Smooth muscle cell (in vitro differentiated cells): ENCODE results near the gene NTM. TPM values are rescaled to one million over a fixed set of nuclear protein-coding genes. Genes with fewer than 3 reads are reported as not detected.

Source experiments
- DNase-seq: peaks from one replicate; lab custom pipeline; 2025; ENCODE audit not compliant: unreplicated experiment; lab: John Stamatoyannopoulos, UW
- H2AFZ ChIP-seq: fragments of 200-600 bp; sonication (generic); 2 replicates; pipeline ENCODE4 v1.6.0; 2016; ENCODE audit warnings: antibody characterized with exemption, low read depth, mild to moderate bottlenecking
- H3F3A ChIP-seq: fragments of 200-600 bp; sonication (generic); 2 replicates; pipeline ENCODE4 v1.6.0; 2017; ENCODE audit warnings: antibody characterized with exemption, low read depth
- H3K27ac ChIP-seq: fragments of 200-600 bp; sonication (generic); 2 replicates; pipeline ENCODE4 v1.5.1; 2016; ENCODE audit warnings: low read depth, mild to moderate bottlenecking
- H3K27me3 ChIP-seq: fragments of 200-600 bp; sonication (generic); 2 replicates; pipeline ENCODE4 v1.6.1; 2016; ENCODE audit warnings: low read depth, mild to moderate bottlenecking
- H3K36me3 ChIP-seq: fragments of 200-600 bp; sonication (generic); 2 replicates; pipeline ENCODE4 v1.5.1; 2016; ENCODE audit warnings: low read depth
- H3K4me1 ChIP-seq: fragments of 200-600 bp; sonication (generic); 2 replicates; pipeline ENCODE4 v1.5.1; 2016; ENCODE audit warnings: low read depth
- H3K4me2 ChIP-seq: fragments of 200-600 bp; sonication (generic); 2 replicates; pipeline ENCODE4 v1.6.0; 2016; ENCODE audit warnings: mild to moderate bottlenecking
- H3K4me3 ChIP-seq: fragments of 200-600 bp; sonication (generic); 2 replicates; pipeline ENCODE4 v1.5.1; 2016; ENCODE audit warnings: mild to moderate bottlenecking
- H3K79me2 ChIP-seq: fragments of 200-600 bp; sonication (generic); 2 replicates; pipeline ENCODE4 v1.6.0; 2016; ENCODE audit warnings: low read depth, mild to moderate bottlenecking
- H3K9ac ChIP-seq: fragments of 200-600 bp; sonication (generic); 2 replicates; pipeline ENCODE4 v1.6.0; 2016; ENCODE audit warnings: low read depth
- H3K9me3 ChIP-seq: fragments of 200-600 bp; sonication (generic); replicated peaks from 2 replicates; pipeline ENCODE4 v1.5.1; 2016; ENCODE audit warnings: low read depth
- H4K20me1 ChIP-seq: fragments of 200-600 bp; sonication (generic); 2 replicates; pipeline ENCODE4 v1.6.0; 2016; ENCODE audit warnings: low read depth
- CTCF ChIP-seq: fragments of 200-600 bp; sonication (generic); IDR thresholded peaks from 2 replicates; pipeline ENCODE4 v1.5.1; 2017; ENCODE audit warnings: borderline replicate concordance, mild to moderate bottlenecking, antibody characterized with exemption; ENCODE audit not compliant: insufficient read depth, poor library complexity, severe bottlenecking
- WGBS: methylation state at CpG from one replicate; pipeline ENCODE4 v1.1.7; 2016; ENCODE audit warnings: low lambda C conversion rate; 5-methylcytosine and 5-hydroxymethylcytosine counted together
- polyA plus RNA-seq: library from polyadenylated mRNA; unstranded; fragments of >200 nt; fragmentation: Nextera tagmentation; extraction: Ambion mirVana; gene quantifications from 2 replicates; pipeline ENCODE4 v1.2.1, GENCODE V29; 2016
- total RNA-seq: library from RNA; depleted of rRNA; stranded (reverse); fragments of >200 nt; gene quantifications from 2 replicates; pipeline ENCODE4 v1.2.3, GENCODE V29; 2014

The NTM gene
- total and polyA plus RNA-seq, 2 experiments from 2014 or later, result 68.9 to 123 TPM

- H3F3A ChIP-seq, result no peaks in the 10 kb centered on the region
- TF ChIP-seq CTCF, result no peak
- no peak for DNase-seq
- no peaks in the 10 kb centered on the region for H3K4me1 ChIP-seq
- no peak overlapping the region for H3K27ac ChIP-seq
- H4K20me1 ChIP-seq, result no peaks in the 10 kb centered on the region
- no peak overlapping the region for H3K4me3 ChIP-seq
- peaks cover 7% of the 10 kb centered on the region for H3K27me3 ChIP-seq
- H3K9me3 ChIP-seq, result no peaks in the 10 kb centered on the region
- no peak overlapping the region for H2AFZ ChIP-seq
- no peak overlapping the region for H3K4me2 ChIP-seq
- H3K79me2 ChIP-seq, result no peaks in the 10 kb centered on the region
- H3K9ac ChIP-seq, result no peak overlapping the region
- 87% methylated on average over 2 of the region's 2 CpGs for WGBS
- no peaks in the 10 kb centered on the region for H3K36me3 ChIP-seq
These were observed 622.8 kb downstream of the NTM start for GRCh38 chr11:131993246-131993645.

- DNase-seq, result no peak
- no peaks in the 10 kb centered on the region for H3K79me2 ChIP-seq
- H3K36me3 ChIP-seq, result no peaks in the 10 kb centered on the region
- WGBS, result 9% methylated on average over 5 of the region's 5 CpGs
- no peaks in the 10 kb centered on the region for H4K20me1 ChIP-seq
- H3K27me3 ChIP-seq, result peaks cover 27% of the 10 kb centered on the region
- TF ChIP-seq CTCF, result no peak
- H3K9ac ChIP-seq, result no peak overlapping the region
- no peak overlapping the region for H2AFZ ChIP-seq
- H3K4me1 ChIP-seq, result no peaks in the 10 kb centered on the region
- no peaks in the 10 kb centered on the region for H3F3A ChIP-seq
- peak overlapping the region; percentile 51 for H3K4me2 ChIP-seq
- no peak overlapping the region for H3K4me3 ChIP-seq
- H3K9me3 ChIP-seq, result no peaks in the 10 kb centered on the region
- no peak overlapping the region for H3K27ac ChIP-seq
These were observed 627.6 kb downstream of the NTM start for GRCh38 chr11:131998020-131998419.

GRCh38 chr11:131999084-131999483, 628.7 kb downstream of the NTM start:
- H3K4me1 ChIP-seq, result peaks cover 4% of the 10 kb centered on the region
- no peaks in the 10 kb centered on the region for H3K36me3 ChIP-seq
- no peak overlapping the region for H3K4me2 ChIP-seq
- H3K4me3 ChIP-seq, result no peak overlapping the region
- no peaks in the 10 kb centered on the region for H3K9me3 ChIP-seq
- TF ChIP-seq CTCF, result no peak
- peaks cover 36% of the 10 kb centered on the region for H3K27me3 ChIP-seq
- peaks cover 3% of the 10 kb centered on the region for H4K20me1 ChIP-seq
- no peak overlapping the region for H3K9ac ChIP-seq
- H3K27ac ChIP-seq, result no peak overlapping the region
- H3K79me2 ChIP-seq, result no peaks in the 10 kb centered on the region
- H3F3A ChIP-seq, result no peaks in the 10 kb centered on the region
- no peak overlapping the region for H2AFZ ChIP-seq
- WGBS, result 73% methylated on average over 6 of the region's 6 CpGs
- no peak for DNase-seq

- Histone ChIP-seq H3K79me2 (no peaks in the 10 kb centered on the region), H3K4me2 (no peak overlapping the region), H3K36me3 (no peaks in the 10 kb centered on the region), H3K27ac (no peak overlapping the region), H3K27me3 (peaks cover 44% of the 10 kb centered on the region), H3K4me1 (peaks cover 4% of the 10 kb centered on the region), H2AFZ (no peak overlapping the region), H3K9ac (no peak overlapping the region), H3F3A (no peaks in the 10 kb centered on the region), H4K20me1 (peaks cover 5% of the 10 kb centered on the region), H3K9me3 (no peaks in the 10 kb centered on the region), H3K4me3 (no peak overlapping the region)
- 100% methylated on average over 1 of the region's 1 CpG for WGBS
- no peak for DNase-seq
- no peak for TF ChIP-seq CTCF
These were observed 629.5 kb downstream of the NTM start for GRCh38 chr11:131999955-132000354.
